DOHH2 (cell line): ENCODE measurements around the gene MACROD2.

Experiments used
- H3F3A ChIP-seq: fragments of 200-600 bp; sonication (generic), shearing (Covaris generic); 2 replicates; pipeline ENCODE4 v1.6.0; 2016; ENCODE audit warnings: antibody characterized with exemption, mild to moderate bottlenecking; ENCODE audit not compliant: control insufficient read depth, insufficient read depth
- H3K27ac ChIP-seq: fragments of 200-600 bp; sonication (generic); 2 replicates; pipeline ENCODE4 v1.5.1; 2014; ENCODE audit warnings: low read depth, mild to moderate bottlenecking, low read length, moderate library complexity
- H3K27me3 ChIP-seq: fragments of 200-600 bp; sonication (generic); 2 replicates; pipeline ENCODE4 v1.6.1; 2014; ENCODE audit warnings: mild to moderate bottlenecking, low read length, mixed read lengths; ENCODE audit not compliant: control insufficient read depth
- H3K36me3 ChIP-seq: fragments of 200-600 bp; sonication (generic); 2 replicates; pipeline ENCODE4 v1.6.1; 2014; ENCODE audit warnings: mild to moderate bottlenecking, low read length, moderate library complexity, mixed read lengths; ENCODE audit not compliant: control insufficient read depth
- H3K4me1 ChIP-seq: fragments of 200-600 bp; sonication (generic); 2 replicates; pipeline ENCODE4 v1.6.1; 2014; ENCODE audit warnings: mild to moderate bottlenecking, low read length, mixed read lengths; ENCODE audit not compliant: control insufficient read depth
- H3K4me2 ChIP-seq: fragments of 200-600 bp; sonication (generic); 2 replicates; pipeline ENCODE4 v1.6.0; 2014; ENCODE audit warnings: mild to moderate bottlenecking, low read length, moderate library complexity
- H3K4me3 ChIP-seq: fragments of 200-600 bp; sonication (generic); 2 replicates; pipeline ENCODE4 v1.5.1; 2014; ENCODE audit warnings: mild to moderate bottlenecking, low read length, mixed read lengths
- H3K79me2 ChIP-seq: fragments of 200-600 bp; sonication (generic); 2 replicates; pipeline ENCODE4 v1.6.1; 2014; ENCODE audit warnings: mild to moderate bottlenecking, low read length, mixed read lengths; ENCODE audit not compliant: control insufficient read depth
- H3K9me2 ChIP-seq: fragments of 200-600 bp; sonication (generic); replicated peaks from 2 replicates; pipeline ENCODE4 v1.6.1; 2014; ENCODE audit warnings: mild to moderate bottlenecking, low read length, mixed read lengths; ENCODE audit not compliant: control insufficient read depth
- H3K9me3 ChIP-seq: fragments of 200-600 bp; sonication (generic); 2 replicates; pipeline ENCODE4 v1.6.1; 2014; ENCODE audit warnings: antibody characterized with exemption, low read length, mixed read lengths; ENCODE audit not compliant: control insufficient read depth, insufficient read depth
- H4K20me1 ChIP-seq: fragments of 200-600 bp; sonication (generic); 2 replicates; pipeline ENCODE4 v1.6.0; 2014; ENCODE audit warnings: low read depth, mild to moderate bottlenecking, antibody characterized with exemption, low read length, moderate library complexity; ENCODE audit not compliant: control insufficient read depth, insufficient read depth
- CTCF ChIP-seq: fragments of 200-600 bp; sonication (generic); IDR thresholded peaks from one replicate; pipeline ENCODE4 v1.5.1; 2014; ENCODE audit warnings: antibody characterized with exemption, mild to moderate bottlenecking, low read depth, low read length; ENCODE audit not compliant: poor library complexity, severe bottlenecking
- EZH2phosphoT487 ChIP-seq: fragments of 200-600 bp; sonication (generic); IDR thresholded peaks from 2 replicates; pipeline ENCODE4 v1.6.1; 2017; ENCODE audit warnings: borderline replicate concordance, mild to moderate bottlenecking, antibody characterized with exemption, low read length, moderate library complexity, mixed read lengths

The MACROD2 gene

GRCh38 chr20:14404515-14404914 lies 409.2 kb downstream of the MACROD2 start:
- Histone ChIP-seq H3F3A (no peaks in the 10 kb centered on the region), H3K4me1 (no peaks in the 10 kb centered on the region), H3K4me2 (no peak overlapping the region), H4K20me1 (no peaks in the 10 kb centered on the region), H3K9me3 (no peaks in the 10 kb centered on the region), H3K27ac (no peak overlapping the region), H3K27me3 (no peaks in the 10 kb centered on the region), H3K79me2 (no peaks in the 10 kb centered on the region), H3K36me3 (no peaks in the 10 kb centered on the region), H3K4me3 (no peak overlapping the region), H3K9me2 (no peaks in the 10 kb centered on the region)
- TF ChIP-seq EZH2phosphoT487 (no peak), CTCF (no peak)

DNA sequence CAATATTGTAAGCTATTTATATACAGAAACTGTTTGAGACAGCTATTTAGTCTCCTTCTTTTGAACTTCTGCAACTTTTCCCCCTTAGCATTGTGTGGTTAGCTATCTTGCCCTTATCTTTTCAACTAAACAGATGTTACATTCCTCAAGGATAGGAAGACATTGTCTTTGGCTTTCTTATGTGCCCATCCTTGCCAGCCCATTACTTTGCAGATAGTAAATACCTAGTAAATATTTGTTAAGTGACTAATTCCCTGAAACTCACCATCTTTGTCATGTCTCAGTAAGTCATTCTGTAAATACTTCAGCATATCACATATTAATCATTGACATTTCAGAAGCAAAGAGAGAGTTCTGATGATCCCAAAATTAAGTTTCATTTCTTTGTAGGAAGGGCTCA lies 411.2 kb downstream of the MACROD2 start:
- Histone ChIP-seq H3K9me3 (no peaks in the 10 kb centered on the region), H3K36me3 (no peaks in the 10 kb centered on the region), H3K27me3 (no peaks in the 10 kb centered on the region), H3K4me2 (no peak overlapping the region), H3K9me2 (no peaks in the 10 kb centered on the region), H3F3A (no peaks in the 10 kb centered on the region), H3K79me2 (no peaks in the 10 kb centered on the region), H3K4me1 (no peaks in the 10 kb centered on the region), H3K4me3 (no peak overlapping the region), H3K27ac (no peak overlapping the region), H4K20me1 (no peaks in the 10 kb centered on the region)
- TF ChIP-seq EZH2phosphoT487 (no peak), CTCF (no peak)

GRCh38 chr20:14407336-14407735 lies 412.0 kb downstream of the MACROD2 start:
- no peak overlapping the region for H3K27ac ChIP-seq
- no peaks in the 10 kb centered on the region for H3K9me2 ChIP-seq
- H3K79me2 ChIP-seq, result no peaks in the 10 kb centered on the region
- H3F3A ChIP-seq, result no peaks in the 10 kb centered on the region
- no peaks in the 10 kb centered on the region for H3K9me3 ChIP-seq
- H3K4me1 ChIP-seq, result no peaks in the 10 kb centered on the region
- TF ChIP-seq EZH2phosphoT487, result no peak
- no peak for TF ChIP-seq CTCF
- H3K4me3 ChIP-seq, result no peak overlapping the region
- H3K4me2 ChIP-seq, result no peak overlapping the region
- no peaks in the 10 kb centered on the region for H3K27me3 ChIP-seq
- H4K20me1 ChIP-seq, result no peaks in the 10 kb centered on the region
- no peaks in the 10 kb centered on the region for H3K36me3 ChIP-seq
